K562 (cell line): ENCODE data around the gene GBF1. TPM values are rescaled to one million over a fixed set of nuclear protein-coding genes. Genes with fewer than 3 reads are reported as not detected.

Experiments
- CEBPZ ChIP-seq: fragments of 150-350 bp; IDR thresholded peaks from 2 replicates; pipeline ENCODE4 v1.6.1; 2014; ENCODE audit warnings: low read depth, mild to moderate bottlenecking, low read length, borderline replicate concordance
- DDX20 ChIP-seq: fragments of 450-650 bp; IDR thresholded peaks from 2 replicates; pipeline ENCODE4 v1.6.1; 2016; ENCODE audit warnings: missing genetic modification characterization, low read depth, mild to moderate bottlenecking, missing compliant biosample characterization, moderate library complexity
- FOXK1 ChIP-seq: sonication (generic); formaldehyde crosslinking; IDR thresholded peaks from 2 replicates; pipeline ENCODE4 v1.8.0; 2022; ENCODE audit warnings: missing genetic modification reagents, mild to moderate bottlenecking, borderline replicate concordance
- HDAC1 ChIP-seq, 2 experiments: fragments of 450-650 bp; IDR thresholded peaks; 2 replicates each; pipeline ENCODE4 v1.6.1; 2016 to 2017; ENCODE audit warnings: inconsistent platforms in 1 of 2, mild to moderate bottlenecking in 1 of 2, moderate library complexity in 1 of 2
- HNRNPL ChIP-seq: fragments of 200-400 bp; formaldehyde crosslinking; IDR thresholded peaks from 2 replicates; pipeline ENCODE4 v1.6.1; 2017; ENCODE audit warnings: low read depth, mild to moderate bottlenecking, low read length
- ILK ChIP-seq: fragments of 450-650 bp; IDR thresholded peaks from 2 replicates; pipeline ENCODE4 v1.6.1; 2016; ENCODE audit warnings: missing genetic modification characterization, low read depth, mild to moderate bottlenecking, missing compliant biosample characterization, moderate library complexity, borderline replicate concordance
- KHSRP ChIP-seq: fragments of 450-650 bp; IDR thresholded peaks from 2 replicates; pipeline ENCODE4 v1.6.1; 2017
- MXI1 ChIP-seq: IDR thresholded peaks from 2 replicates; pipeline ENCODE4 v1.6.1; 2011; ENCODE audit warnings: low read depth, mild to moderate bottlenecking, improper control_type of control experiment, low read length
- NCOA4 ChIP-seq: fragments of 450-650 bp; IDR thresholded peaks from 2 replicates; pipeline ENCODE4 v1.6.1; 2018; ENCODE audit warnings: mild to moderate bottlenecking; ENCODE audit not compliant: partially characterized antibody
- NFIC ChIP-seq: fragments of 450-650 bp; IDR thresholded peaks from 2 replicates; pipeline ENCODE4 v1.6.1; 2017; ENCODE audit warnings: mild to moderate bottlenecking, inconsistent platforms
- RAD21 ChIP-seq, 2 experiments: fragments of 250-450 bp in 1 of 2; fragments of 450-650 bp in 1 of 2; sonication (Bioruptor Pico) in 1 of 2; formaldehyde crosslinking in 1 of 2; IDR thresholded peaks in 1 of 2; conservative IDR thresholded peaks in 1 of 2; 2 replicates each; pipeline versions ENCODE4 v1.4.0 to v1.8.0; 2020 to 2022; ENCODE audit warnings: mild to moderate bottlenecking in 2 of 2, moderate library complexity in 1 of 2
- RBM15 ChIP-seq: fragments of 200-400 bp; formaldehyde crosslinking; IDR thresholded peaks from 2 replicates; pipeline ENCODE4 v1.6.1; 2018; ENCODE audit warnings: mild to moderate bottlenecking, low read length, moderate library complexity; ENCODE audit not compliant: insufficient read depth
- SIN3A ChIP-seq, 2 experiments: fragments of 150-350 bp in 1 of 2; IDR thresholded peaks; 2 replicates each; pipeline ENCODE4 v1.6.1; 2011 to 2016; ENCODE audit warnings: borderline replicate concordance in 2 of 2, low read depth in 2 of 2, low read length in 2 of 2, mild to moderate bottlenecking in 2 of 2, moderate library complexity in 2 of 2; ENCODE audit not compliant: control insufficient read depth in 1 of 2
- SMC3 ChIP-seq: conservative IDR thresholded peaks from 2 replicates; pipeline ENCODE4 v1.6.1; 2011; ENCODE audit warnings: low read depth, low read length, improper control_type of control experiment; ENCODE audit not compliant: insufficient read depth
- SREBF2 ChIP-seq: sonication (generic); formaldehyde crosslinking; IDR thresholded peaks from 2 replicates; pipeline ENCODE4 v1.4.0; 2020; ENCODE audit warnings: mild to moderate bottlenecking, missing genetic modification reagents
- TCF7 ChIP-seq: sonication (generic); IDR thresholded peaks from 2 replicates; pipeline ENCODE4 v1.6.1; 2016; ENCODE audit warnings: antibody characterized with exemption, borderline replicate concordance
- ZBTB26 ChIP-seq: fragments of 450-650 bp; formaldehyde crosslinking; IDR thresholded peaks from 2 replicates; pipeline ENCODE4 v1.4.0; 2022; ENCODE audit warnings: missing genetic modification characterization
- ZNF140 ChIP-seq: fragments of 250-450 bp; sonication (Bioruptor Pico); IDR thresholded peaks from 2 replicates; pipeline ENCODE4 v1.8.0; 2021; ENCODE audit warnings: moderate library complexity, mild to moderate bottlenecking, inconsistent platforms
- ZNF699 ChIP-seq: fragments of 250-450 bp; sonication (Bioruptor Pico); IDR thresholded peaks from 2 replicates; pipeline ENCODE4 v1.8.0; 2021; ENCODE audit warnings: mild to moderate bottlenecking, moderate library complexity; ENCODE audit not compliant: insufficient replicate concordance
- polyA plus RNA-seq, 8 experiments: library from polyadenylated mRNA; depleted of rRNA in 4 of 8; stranded (reverse) in 5 of 8; unstranded in 3 of 8; fragments of >200 nt; fragmentation: Nextera tagmentation in 2 of 8; fragmentation: Illumina TruSeq in 1 of 8; extraction: Ambion mirVana in 2 of 8; extraction: Trizol in 1 of 8; gene quantifications; 2 replicates each; pipeline versions ENCODE4 v1.2.1 to v1.2.3, GENCODE V29; 2011 to 2014; ENCODE audit warnings: inconsistent platforms in 1 of 8, missing spikeins in 1 of 8
- total RNA-seq, 7 experiments: library from RNA; depleted of rRNA in 6 of 7; stranded (reverse); fragments of >200 nt in 6 of 7; fragmentation: Illumina TruSeq in 2 of 7; extraction: Trizol in 2 of 7; gene quantifications; 2 replicates each; pipeline versions ENCODE4 v1.2.1 to v1.2.3, GENCODE V29; 2011 to 2021; ENCODE audit warnings: low replicate concordance in 1 of 7
- TF ChIP-seq, protein P1 (sequence below): fragments of 250-450 bp; sonication (Bioruptor Pico); IDR thresholded peaks from 2 replicates; pipeline ENCODE4 v1.9.0; 2021; ENCODE audit warnings: mild to moderate bottlenecking, inconsistent platforms

GBF1 gene
- total and polyA plus RNA-seq, 9 of the 15 experiments (the other 6 are each of a cell fraction or from before 2014, with no cell fraction given) = 0.69 to 28.0 (median 10.3) TPM

GRCh38 chr10:102422545-102423129 lies 177.3 kb downstream of the GBF1 start (continued):
- TF ChIP-seq, protein P1, sequence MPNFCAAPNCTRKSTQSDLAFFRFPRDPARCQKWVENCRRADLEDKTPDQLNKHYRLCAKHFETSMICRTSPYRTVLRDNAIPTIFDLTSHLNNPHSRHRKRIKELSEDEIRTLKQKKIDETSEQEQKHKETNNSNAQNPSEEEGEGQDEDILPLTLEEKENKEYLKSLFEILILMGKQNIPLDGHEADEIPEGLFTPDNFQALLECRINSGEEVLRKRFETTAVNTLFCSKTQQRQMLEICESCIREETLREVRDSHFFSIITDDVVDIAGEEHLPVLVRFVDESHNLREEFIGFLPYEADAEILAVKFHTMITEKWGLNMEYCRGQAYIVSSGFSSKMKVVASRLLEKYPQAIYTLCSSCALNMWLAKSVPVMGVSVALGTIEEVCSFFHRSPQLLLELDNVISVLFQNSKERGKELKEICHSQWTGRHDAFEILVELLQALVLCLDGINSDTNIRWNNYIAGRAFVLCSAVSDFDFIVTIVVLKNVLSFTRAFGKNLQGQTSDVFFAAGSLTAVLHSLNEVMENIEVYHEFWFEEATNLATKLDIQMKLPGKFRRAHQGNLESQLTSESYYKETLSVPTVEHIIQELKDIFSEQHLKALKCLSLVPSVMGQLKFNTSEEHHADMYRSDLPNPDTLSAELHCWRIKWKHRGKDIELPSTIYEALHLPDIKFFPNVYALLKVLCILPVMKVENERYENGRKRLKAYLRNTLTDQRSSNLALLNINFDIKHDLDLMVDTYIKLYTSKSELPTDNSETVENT (CRISPR knock-in tag) = peak; percentile 26; the same call in 1 of the 2 replicates
- no peak for TF ChIP-seq KHSRP
- TF ChIP-seq DDX20 (tag) = no peak
- no peak for TF ChIP-seq CEBPZ
- no peak for TF ChIP-seq ZBTB26
- peak in 1 of 2 experiments; percentile 71; a peak in 2 of 4 replicates for TF ChIP-seq HDAC1 (IDR thresholded peaks at IDR 0.05)
- TF ChIP-seq SREBF2 (CRISPR knock-in tag) = no peak
- TF ChIP-seq ZNF140 (CRISPR knock-in tag) = no peak
- peak; percentile 59 for TF ChIP-seq SMC3
- peak; percentile 24; the same call in 1 of the 2 replicates for TF ChIP-seq MXI1
- TF ChIP-seq NFIC = 0 out of 2 replicates have a peak, but pooled peaks have one; percentile 13
- 0 out of 2 replicates have a peak, but pooled peaks have one; percentile 76 for TF ChIP-seq FOXK1
- peak; percentile 51; the same call in 1 of the 2 replicates for TF ChIP-seq HNRNPL
- TF ChIP-seq NCOA4 = no peak
- TF ChIP-seq RAD21 (CRISPR knock-in tag; conservative IDR thresholded peaks at IDR 0.05 in 1 of 2, IDR thresholded peaks at IDR 0.05 in 1 of 2) = peak; percentile 56 to 72
- no peak for TF ChIP-seq RBM15
- peak in 1 of 2 experiments; percentile 66; a peak in 1 of 4 replicates for TF ChIP-seq SIN3A (IDR thresholded peaks at IDR 0.05; ENCODE audit: borderline replicate concordance in 2 of 2, control insufficient read depth in 1 of 2, low read depth in 2 of 2, low read length in 2 of 2)
- 0 out of 2 replicates have a peak, but pooled peaks have one; percentile 48 for TF ChIP-seq TCF7
- TF ChIP-seq ZNF699 = no peak
- no peak for TF ChIP-seq ILK
